ENCODE data around the gene RHOB. TPM values are rescaled to one million over a fixed set of nuclear protein-coding genes. Genes with fewer than 3 reads are reported as not detected.

RHOB gene
- total RNA-seq, 1 donor from 2014 or later: 16.1 TPM

DNA sequence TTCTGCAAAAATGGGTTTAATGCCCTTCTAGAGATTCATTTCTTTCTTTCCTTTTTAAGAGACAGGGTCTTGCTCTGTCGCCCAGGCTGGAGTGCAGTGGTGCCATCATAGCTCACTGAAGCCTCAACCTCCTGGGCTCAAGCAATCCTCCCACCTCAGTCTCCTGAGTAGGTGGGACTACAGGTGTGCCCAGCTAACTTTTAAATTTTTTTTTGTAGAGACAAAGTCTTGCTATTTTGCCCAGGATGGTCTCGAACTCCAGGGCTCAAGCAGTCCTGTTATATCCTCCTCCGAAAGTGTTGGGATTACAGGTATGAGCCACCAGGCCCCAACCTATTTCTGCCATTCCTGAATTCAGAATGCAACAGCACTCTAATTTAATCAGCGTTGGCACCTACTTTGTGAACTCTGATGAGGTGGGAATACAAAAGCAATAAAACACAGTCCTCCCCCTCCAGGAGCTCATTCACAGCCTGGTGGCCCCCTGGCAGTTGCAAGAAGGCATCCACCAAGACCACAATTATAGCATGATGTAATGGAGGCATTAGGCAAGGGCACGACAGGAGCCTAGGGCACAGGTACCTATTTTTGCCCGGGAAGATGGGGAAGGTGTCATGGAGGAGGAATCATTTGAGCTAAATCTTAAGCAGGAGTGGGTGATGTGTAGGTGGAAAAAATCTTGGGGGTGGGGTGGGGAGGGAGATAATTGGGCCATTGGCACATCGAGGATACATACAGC is 5.1 kb downstream of the RHOB start:
- Histone ChIP-seq H3K27me3 (peaks cover 77% of the 10 kb centered on the region), H3K27ac (no peak overlapping the region), H4K20me1 (ENCODE audit: low read depth) (peaks cover 31% of the 10 kb centered on the region), H2AFZ (replicated peaks) (no peak overlapping the region), H3K79me2 (ENCODE audit: low read depth) (no peaks in the 10 kb centered on the region), H3K4me1 (peaks cover 31% of the 10 kb centered on the region), H3K4me2 (no peak overlapping the region), H3F3A (ENCODE audit: low read depth) (peaks cover 9% of the 10 kb centered on the region), H3K9me3 (ENCODE audit: low read depth) (no peaks in the 10 kb centered on the region), H3K9ac (no peak overlapping the region), H3K4me3 (no peak overlapping the region), H3K36me3 (no peaks in the 10 kb centered on the region)
- Mint-ChIP-seq H3K9me3 (peaks cover 2% of the 10 kb centered on the region), H3K4me1 (peaks cover 34% of the 10 kb centered on the region), H3K27me3 (ENCODE audit: insufficient read depth, low read depth) (peaks cover 12% of the 10 kb centered on the region), H3K27ac (no peak overlapping the region), H3K4me3 (peak overlapping the region; percentile 59), H3K36me3 (peaks cover 4% of the 10 kb centered on the region)
- DNase-seq (ENCODE audit: low spot score): no peak
- TF ChIP-seq, protein P1, sequence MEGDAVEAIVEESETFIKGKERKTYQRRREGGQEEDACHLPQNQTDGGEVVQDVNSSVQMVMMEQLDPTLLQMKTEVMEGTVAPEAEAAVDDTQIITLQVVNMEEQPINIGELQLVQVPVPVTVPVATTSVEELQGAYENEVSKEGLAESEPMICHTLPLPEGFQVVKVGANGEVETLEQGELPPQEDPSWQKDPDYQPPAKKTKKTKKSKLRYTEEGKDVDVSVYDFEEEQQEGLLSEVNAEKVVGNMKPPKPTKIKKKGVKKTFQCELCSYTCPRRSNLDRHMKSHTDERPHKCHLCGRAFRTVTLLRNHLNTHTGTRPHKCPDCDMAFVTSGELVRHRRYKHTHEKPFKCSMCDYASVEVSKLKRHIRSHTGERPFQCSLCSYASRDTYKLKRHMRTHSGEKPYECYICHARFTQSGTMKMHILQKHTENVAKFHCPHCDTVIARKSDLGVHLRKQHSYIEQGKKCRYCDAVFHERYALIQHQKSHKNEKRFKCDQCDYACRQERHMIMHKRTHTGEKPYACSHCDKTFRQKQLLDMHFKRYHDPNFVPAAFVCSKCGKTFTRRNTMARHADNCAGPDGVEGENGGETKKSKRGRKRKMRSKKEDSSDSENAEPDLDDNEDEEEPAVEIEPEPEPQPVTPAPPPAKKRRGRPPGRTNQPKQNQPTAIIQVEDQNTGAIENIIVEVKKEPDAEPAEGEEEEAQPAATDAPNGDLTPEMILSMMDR (IDR thresholded peaks at IDR 0.05): no peak
- no peak for TF ChIP-seq EZH2phosphoT487 (IDR thresholded peaks at IDR 0.05)
- TF ChIP-seq EZH2 (IDR thresholded peaks at IDR 0.05): no peak

DNA sequence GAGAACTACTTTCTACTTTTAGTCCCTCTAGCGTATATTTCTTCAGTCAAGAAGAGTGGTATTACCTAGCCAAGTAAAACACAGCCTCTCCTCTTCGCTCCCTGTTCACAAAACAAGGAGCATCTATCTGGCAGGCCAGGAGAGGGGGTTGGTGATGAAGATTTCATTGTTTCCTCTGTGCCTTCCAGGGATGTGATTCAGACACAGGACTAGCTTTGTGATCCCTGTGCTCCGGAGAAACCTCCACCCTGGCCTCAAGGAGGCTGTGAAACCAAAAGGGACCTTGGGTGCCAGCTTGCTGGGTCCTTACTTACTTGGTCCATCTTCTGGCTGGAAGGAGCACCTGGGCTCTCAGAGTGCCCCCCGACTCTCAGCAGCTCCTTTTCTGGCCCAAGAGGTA is 5.7 kb downstream of the RHOB start:
- no peak overlapping the region for H3K4me3 Mint-ChIP-seq
- TF ChIP-seq EZH2 (IDR thresholded peaks at IDR 0.05) (no peak), EZH2phosphoT487 (IDR thresholded peaks at IDR 0.05) (no peak)
- TF ChIP-seq, protein P1 (IDR thresholded peaks at IDR 0.05): peak; percentile 28

DNA sequence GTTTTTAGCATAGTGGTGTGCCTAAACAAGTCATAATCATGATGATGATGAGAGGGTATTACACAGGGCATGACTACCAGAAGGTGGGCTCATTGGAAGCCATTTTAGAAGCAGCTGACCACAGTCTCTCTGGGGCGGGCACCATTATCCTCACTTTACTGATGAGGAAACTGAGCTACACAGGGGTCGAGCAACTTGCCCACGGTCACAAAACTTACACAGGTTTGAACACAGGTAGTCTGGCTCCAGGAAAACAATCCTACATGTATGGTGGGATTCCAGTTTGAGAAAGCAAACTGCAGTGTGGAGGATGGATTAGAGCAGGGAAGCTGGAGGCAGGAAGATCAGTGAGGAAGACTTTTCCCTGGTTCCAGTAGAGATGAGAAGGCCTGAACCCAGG is 6.2 kb downstream of the RHOB start:
- Histone ChIP-seq H3K27ac (no peak overlapping the region), H3K4me2 (no peak overlapping the region), H4K20me1 (ENCODE audit: low read depth) (peaks cover 28% of the 10 kb centered on the region), H3K36me3 (no peaks in the 10 kb centered on the region), H3K9ac (no peak overlapping the region), H3K27me3 (peaks cover 68% of the 10 kb centered on the region), H3K9me3 (ENCODE audit: low read depth) (no peaks in the 10 kb centered on the region), H3K79me2 (ENCODE audit: low read depth) (no peaks in the 10 kb centered on the region), H2AFZ (replicated peaks) (no peak overlapping the region), H3K4me3 (no peak overlapping the region), H3F3A (ENCODE audit: low read depth) (peaks cover 5% of the 10 kb centered on the region), H3K4me1 (peaks cover 28% of the 10 kb centered on the region)
- peaks cover 34% of the 10 kb centered on the region for H3K4me1 Mint-ChIP-seq
- H3K27me3 Mint-ChIP-seq (ENCODE audit: insufficient read depth, low read depth): peaks cover 12% of the 10 kb centered on the region
- no peak overlapping the region for H3K27ac Mint-ChIP-seq
- H3K9me3 Mint-ChIP-seq: peaks cover 2% of the 10 kb centered on the region
- no peak for TF ChIP-seq EZH2 (IDR thresholded peaks at IDR 0.05)
- TF ChIP-seq, protein P1 (IDR thresholded peaks at IDR 0.05): no peak
- TF ChIP-seq EZH2phosphoT487 (IDR thresholded peaks at IDR 0.05): no peak
- DNase-seq (ENCODE audit: low spot score): no peak
- H3K4me3 Mint-ChIP-seq: no peak overlapping the region
- H3K36me3 Mint-ChIP-seq: peaks cover 4% of the 10 kb centered on the region

More for the DNA sequence above, 5.7 kb downstream of the RHOB start:
- Mint-ChIP-seq H3K27me3 (ENCODE audit: insufficient read depth, low read depth) (peaks cover 12% of the 10 kb centered on the region), H3K36me3 (peaks cover 4% of the 10 kb centered on the region), H3K4me1 (peaks cover 34% of the 10 kb centered on the region), H3K9me3 (peaks cover 2% of the 10 kb centered on the region), H3K27ac (no peak overlapping the region)
- Histone ChIP-seq H3K27me3 (peaks cover 73% of the 10 kb centered on the region), H3K4me1 (peaks cover 31% of the 10 kb centered on the region), H3K9ac (no peak overlapping the region), H4K20me1 (ENCODE audit: low read depth) (peaks cover 31% of the 10 kb centered on the region), H3F3A (ENCODE audit: low read depth) (peaks cover 5% of the 10 kb centered on the region), H3K79me2 (ENCODE audit: low read depth) (no peaks in the 10 kb centered on the region), H3K4me3 (no peak overlapping the region), H3K36me3 (no peaks in the 10 kb centered on the region), H3K4me2 (no peak overlapping the region), H3K9me3 (ENCODE audit: low read depth) (no peaks in the 10 kb centered on the region), H2AFZ (replicated peaks) (no peak overlapping the region), H3K27ac (no peak overlapping the region)
- DNase-seq (ENCODE audit: low spot score): peak; percentile 39
